ENCODE results near the gene PLCB3. TPM values are rescaled to one million over a fixed set of nuclear protein-coding genes. Genes with fewer than 3 reads are reported as not detected.

The PLCB3 gene
- total and polyA plus RNA-seq, 2 of the 13 experiments (the other 11 are each of a cell fraction or from before 2014, with no cell fraction given), result 7.5 to 13.8 TPM

DNA sequence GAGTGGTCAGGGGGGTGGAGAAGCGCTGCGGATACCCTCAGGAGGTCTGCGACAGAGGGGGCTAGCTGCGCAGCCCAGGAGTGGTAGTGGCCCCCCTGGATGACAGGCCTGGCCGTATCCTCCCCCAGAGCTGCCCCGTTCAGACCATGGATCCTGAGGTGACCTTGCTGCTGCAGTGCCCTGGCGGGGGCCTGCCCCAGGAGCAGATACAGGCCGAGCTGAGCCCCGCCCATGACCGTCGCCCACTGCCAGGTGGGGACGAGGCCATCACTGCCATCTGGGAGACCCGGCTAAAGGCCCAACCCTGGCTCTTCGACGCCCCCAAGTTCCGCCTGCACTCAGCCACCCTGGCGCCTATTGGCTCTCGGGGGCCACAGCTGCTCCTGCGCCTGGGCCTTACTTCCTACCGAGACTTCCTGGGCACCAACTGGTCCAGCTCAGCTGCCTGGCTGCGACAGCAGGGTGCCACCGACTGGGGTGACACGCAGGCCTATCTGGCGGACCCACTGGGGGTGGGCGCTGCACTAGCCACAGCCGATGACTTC lies 24.8 kb upstream of the PLCB3 start (continued):
- peak; percentile 27; the same call in 1 of the 2 replicates for TF ChIP-seq SIN3A (IDR thresholded peaks at IDR 0.05; ENCODE audit: borderline replicate concordance, low read depth, low read length)
- peak; percentile 64 for TF ChIP-seq RBM39 (IDR thresholded peaks at IDR 0.05; ENCODE audit: low read depth, low read length, poor library complexity, severe bottlenecking)
- TF ChIP-seq AGO2 (optimal IDR thresholded peaks at IDR 0.05; ENCODE audit: low read depth, low read length), result peak; percentile 64
- TF ChIP-seq, protein P1, sequence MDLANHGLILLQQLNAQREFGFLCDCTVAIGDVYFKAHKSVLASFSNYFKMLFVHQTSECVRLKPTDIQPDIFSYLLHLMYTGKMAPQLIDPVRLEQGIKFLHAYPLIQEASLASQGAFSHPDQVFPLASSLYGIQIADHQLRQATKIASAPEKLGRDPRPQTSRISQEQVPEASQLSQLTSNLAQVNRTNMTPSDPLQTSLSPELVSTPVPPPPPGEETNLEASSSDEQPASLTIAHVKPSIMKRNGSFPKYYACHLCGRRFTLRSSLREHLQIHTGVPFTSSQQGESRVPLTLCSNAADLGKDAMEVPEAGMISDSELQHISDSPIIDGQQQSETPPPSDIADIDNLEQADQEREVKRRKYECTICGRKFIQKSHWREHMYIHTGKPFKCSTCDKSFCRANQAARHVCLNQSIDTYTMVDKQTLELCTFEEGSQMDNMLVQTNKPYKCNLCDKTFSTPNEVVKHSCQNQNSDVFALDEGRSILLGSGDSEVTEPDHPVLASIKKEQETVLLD (CRISPR knock-in tag; IDR thresholded peaks at IDR 0.05; ENCODE audit: low read depth), result no peak
- TF ChIP-seq GFI1 (CRISPR knock-in tag; IDR thresholded peaks at IDR 0.05; ENCODE audit: borderline replicate concordance), result no peak
- TF ChIP-seq REXO4 (CRISPR knock-in tag; IDR thresholded peaks at IDR 0.05; ENCODE audit: borderline replicate concordance), result 0 out of 2 replicates have a peak, but pooled peaks have one; percentile 58
- TF ChIP-seq, protein P2, sequence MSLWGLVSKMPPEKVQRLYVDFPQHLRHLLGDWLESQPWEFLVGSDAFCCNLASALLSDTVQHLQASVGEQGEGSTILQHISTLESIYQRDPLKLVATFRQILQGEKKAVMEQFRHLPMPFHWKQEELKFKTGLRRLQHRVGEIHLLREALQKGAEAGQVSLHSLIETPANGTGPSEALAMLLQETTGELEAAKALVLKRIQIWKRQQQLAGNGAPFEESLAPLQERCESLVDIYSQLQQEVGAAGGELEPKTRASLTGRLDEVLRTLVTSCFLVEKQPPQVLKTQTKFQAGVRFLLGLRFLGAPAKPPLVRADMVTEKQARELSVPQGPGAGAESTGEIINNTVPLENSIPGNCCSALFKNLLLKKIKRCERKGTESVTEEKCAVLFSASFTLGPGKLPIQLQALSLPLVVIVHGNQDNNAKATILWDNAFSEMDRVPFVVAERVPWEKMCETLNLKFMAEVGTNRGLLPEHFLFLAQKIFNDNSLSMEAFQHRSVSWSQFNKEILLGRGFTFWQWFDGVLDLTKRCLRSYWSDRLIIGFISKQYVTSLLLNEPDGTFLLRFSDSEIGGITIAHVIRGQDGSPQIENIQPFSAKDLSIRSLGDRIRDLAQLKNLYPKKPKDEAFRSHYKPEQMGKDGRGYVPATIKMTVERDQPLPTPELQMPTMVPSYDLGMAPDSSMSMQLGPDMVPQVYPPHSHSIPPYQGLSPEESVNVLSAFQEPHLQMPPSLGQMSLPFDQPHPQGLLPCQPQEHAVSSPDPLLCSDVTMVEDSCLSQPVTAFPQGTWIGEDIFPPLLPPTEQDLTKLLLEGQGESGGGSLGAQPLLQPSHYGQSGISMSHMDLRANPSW (CRISPR knock-in tag; IDR thresholded peaks at IDR 0.05; ENCODE audit: borderline replicate concordance), result no peak
- 0 out of 2 replicates have a peak, but pooled peaks have one; percentile 46 for TF ChIP-seq RFXAP (CRISPR knock-in tag; IDR thresholded peaks at IDR 0.05; ENCODE audit: borderline replicate concordance)
- TF ChIP-seq, protein P3, sequence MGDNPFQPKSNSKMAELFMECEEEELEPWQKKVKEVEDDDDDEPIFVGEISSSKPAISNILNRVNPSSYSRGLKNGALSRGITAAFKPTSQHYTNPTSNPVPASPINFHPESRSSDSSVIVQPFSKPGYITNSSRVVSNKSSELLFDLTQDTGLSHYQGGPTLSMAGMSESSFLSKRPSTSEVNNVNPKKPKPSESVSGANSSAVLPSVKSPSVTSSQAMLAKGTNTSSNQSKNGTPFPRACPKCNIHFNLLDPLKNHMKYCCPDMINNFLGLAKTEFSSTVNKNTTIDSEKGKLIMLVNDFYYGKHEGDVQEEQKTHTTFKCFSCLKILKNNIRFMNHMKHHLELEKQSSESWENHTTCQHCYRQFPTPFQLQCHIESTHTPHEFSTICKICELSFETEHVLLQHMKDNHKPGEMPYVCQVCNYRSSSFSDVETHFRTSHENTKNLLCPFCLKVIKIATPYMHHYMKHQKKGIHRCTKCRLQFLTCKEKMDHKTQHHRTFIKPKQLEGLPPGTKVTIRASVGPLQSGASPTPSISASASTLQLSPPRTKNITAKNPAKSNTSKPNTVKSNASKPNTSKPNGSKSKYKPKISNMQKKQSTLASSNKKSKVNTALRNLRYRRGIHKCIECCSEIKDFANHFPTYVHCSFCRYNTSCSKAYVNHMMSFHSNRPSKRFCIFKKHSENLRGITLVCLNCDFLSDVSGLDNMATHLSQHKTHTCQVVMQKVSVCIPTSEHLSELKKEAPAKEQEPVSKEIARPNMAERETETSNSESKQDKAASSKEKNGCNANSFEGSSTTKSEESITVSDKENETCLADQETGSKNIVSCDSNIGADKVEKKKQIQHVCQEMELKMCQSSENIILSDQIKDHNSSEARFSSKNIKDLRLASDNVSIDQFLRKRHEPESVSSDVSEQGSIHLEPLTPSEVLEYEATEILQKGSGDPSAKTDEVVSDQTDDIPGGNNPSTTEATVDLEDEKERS (CRISPR knock-in tag; IDR thresholded peaks at IDR 0.05), result no peak
- TF ChIP-seq KDM4B (CRISPR knock-in tag; IDR thresholded peaks at IDR 0.05), result no peak
- TF ChIP-seq, protein P4, sequence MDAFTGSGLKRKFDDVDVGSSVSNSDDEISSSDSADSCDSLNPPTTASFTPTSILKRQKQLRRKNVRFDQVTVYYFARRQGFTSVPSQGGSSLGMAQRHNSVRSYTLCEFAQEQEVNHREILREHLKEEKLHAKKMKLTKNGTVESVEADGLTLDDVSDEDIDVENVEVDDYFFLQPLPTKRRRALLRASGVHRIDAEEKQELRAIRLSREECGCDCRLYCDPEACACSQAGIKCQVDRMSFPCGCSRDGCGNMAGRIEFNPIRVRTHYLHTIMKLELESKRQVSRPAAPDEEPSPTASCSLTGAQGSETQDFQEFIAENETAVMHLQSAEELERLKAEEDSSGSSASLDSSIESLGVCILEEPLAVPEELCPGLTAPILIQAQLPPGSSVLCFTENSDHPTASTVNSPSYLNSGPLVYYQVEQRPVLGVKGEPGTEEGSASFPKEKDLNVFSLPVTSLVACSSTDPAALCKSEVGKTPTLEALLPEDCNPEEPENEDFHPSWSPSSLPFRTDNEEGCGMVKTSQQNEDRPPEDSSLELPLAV (CRISPR knock-in tag; conservative IDR thresholded peaks at IDR 0.05; ENCODE audit: low read depth), result no peak
- TF ChIP-seq ZNF225 (CRISPR knock-in tag; IDR thresholded peaks at IDR 0.05), result no peak
- TF ChIP-seq ZNF451 (CRISPR knock-in tag; IDR thresholded peaks at IDR 0.05), result 0 out of 2 replicates have a peak, but pooled peaks have one; percentile 21
- TF ChIP-seq ZNF776 (CRISPR knock-in tag; IDR thresholded peaks at IDR 0.05), result no peak
- 0 out of 2 replicates have a peak, but pooled peaks have one; percentile 7 for TF ChIP-seq ZNF317 (CRISPR knock-in tag; IDR thresholded peaks at IDR 0.05)
- 0 out of 2 replicates have a peak, but pooled peaks have one; percentile 73 for TF ChIP-seq ZNF224 (CRISPR knock-in tag; IDR thresholded peaks at IDR 0.05)
- TF ChIP-seq, protein P5, sequence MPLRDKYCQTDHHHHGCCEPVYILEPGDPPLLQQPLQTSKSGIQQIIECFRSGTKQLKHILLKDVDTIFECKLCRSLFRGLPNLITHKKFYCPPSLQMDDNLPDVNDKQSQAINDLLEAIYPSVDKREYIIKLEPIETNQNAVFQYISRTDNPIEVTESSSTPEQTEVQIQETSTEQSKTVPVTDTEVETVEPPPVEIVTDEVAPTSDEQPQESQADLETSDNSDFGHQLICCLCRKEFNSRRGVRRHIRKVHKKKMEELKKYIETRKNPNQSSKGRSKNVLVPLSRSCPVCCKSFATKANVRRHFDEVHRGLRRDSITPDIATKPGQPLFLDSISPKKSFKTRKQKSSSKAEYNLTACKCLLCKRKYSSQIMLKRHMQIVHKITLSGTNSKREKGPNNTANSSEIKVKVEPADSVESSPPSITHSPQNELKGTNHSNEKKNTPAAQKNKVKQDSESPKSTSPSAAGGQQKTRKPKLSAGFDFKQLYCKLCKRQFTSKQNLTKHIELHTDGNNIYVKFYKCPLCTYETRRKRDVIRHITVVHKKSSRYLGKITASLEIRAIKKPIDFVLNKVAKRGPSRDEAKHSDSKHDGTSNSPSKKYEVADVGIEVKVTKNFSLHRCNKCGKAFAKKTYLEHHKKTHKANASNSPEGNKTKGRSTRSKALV (CRISPR knock-in tag; IDR thresholded peaks at IDR 0.05), result 0 out of 2 replicates have a peak, but pooled peaks have one; percentile 7
- peak; percentile 8; the same call in 1 of the 2 replicates for TF ChIP-seq PHF8 (CRISPR knock-in tag; IDR thresholded peaks at IDR 0.05)
